NCI-H1105 (cell line): Measurements from ENCODE around the gene SOD1.

Experiments
- DNase-seq: peaks from one replicate; lab custom pipeline; 2025; lab: John Stamatoyannopoulos, UW

SOD1 gene

GRCh38 chr21:31684918-31685317, 25.4 kb downstream of the SOD1 start:
- no peak for DNase-seq

GRCh38 chr21:31686272-31686915, 26.9 kb downstream of the SOD1 start:
- DNase-seq: no peak

GRCh38 chr21:31687108-31687507, 27.6 kb downstream of the SOD1 start:
- DNase-seq: no peak

GRCh38 chr21:31688603-31689368, 29.3 kb downstream of the SOD1 start:
- no peak for DNase-seq

GRCh38 chr21:31693222-31693621, 33.7 kb downstream of the SOD1 start:
- DNase-seq: no peak

- DNase-seq: no peak
Measured at GRCh38 chr21:31696424-31696823, 36.9 kb downstream of the SOD1 start.

GRCh38 chr21:31698461-31698860, 39.0 kb downstream of the SOD1 start:
- DNase-seq: no peak

GRCh38 chr21:31700040-31700439, 40.5 kb downstream of the SOD1 start:
- DNase-seq: no peak

- no peak for DNase-seq
Measured at GRCh38 chr21:31706562-31706961, 47.1 kb downstream of the SOD1 start.

GRCh38 chr21:31707499-31707898, 48.0 kb downstream of the SOD1 start:
- no peak for DNase-seq

- DNase-seq: no peak
Measured at GRCh38 chr21:31708541-31708940, 49.0 kb downstream of the SOD1 start.

GRCh38 chr21:31710586-31710985, 51.1 kb downstream of the SOD1 start:
- no peak for DNase-seq

- DNase-seq: no peak
Measured at GRCh38 chr21:31711326-31711725, 51.8 kb downstream of the SOD1 start.

- no peak for DNase-seq
Measured at GRCh38 chr21:31711745-31712285, 52.3 kb downstream of the SOD1 start.

GRCh38 chr21:31713115-31713514, 53.6 kb downstream of the SOD1 start:
- DNase-seq: no peak

- no peak for DNase-seq
Measured at GRCh38 chr21:31713973-31714740, 54.7 kb downstream of the SOD1 start.

- DNase-seq: no peak
Measured at GRCh38 chr21:31714741-31715365, 55.4 kb downstream of the SOD1 start.

- DNase-seq: no peak
Measured at GRCh38 chr21:31716106-31716505, 56.6 kb downstream of the SOD1 start.
